T47D (cell line): Measurements from ENCODE around the gene XCL1.
"Not testable (repeated sequence)": the region's sequence is repeated elsewhere in the genome, so short reads cannot be mapped to it uniquely, and the experiment has no call there.

Experiments used
- DNase-seq, 2 experiments: peaks; one replicate each; pipeline versions ENCODE4 v3.0.0 to v3.0.0-alpha.2; 2011 to 2012; ENCODE audit warnings: low read depth in 1 of 2, low spot score in 1 of 2
- JUND ChIP-seq: IDR thresholded peaks from 2 replicates; pipeline ENCODE4 v1.6.1; 2012; ENCODE audit warnings: low read depth
- in situ Hi-C: cut with HindIII; loops from 2 replicates; pipeline ENCODE4 v1.10.0; 2016; ENCODE audit warnings: low sequenced_read_pairs, low pct_unique_long_range_greater_than_20kb

Gene XCL1

GRCh38 chr1:168581817-168582572 is 5.6 kb downstream of the XCL1 start:
- in situ Hi-C loops: no loop called here
- DNase-seq: no peak
- TF ChIP-seq JUND: no peak

- DNase-seq: no peak
- in situ Hi-C loops: no loop called here
- TF ChIP-seq JUND: no peak
Measured at GRCh38 chr1:168582688-168583336, 6.4 kb downstream of the XCL1 start.

- no peak for DNase-seq
- in situ Hi-C loops: no loop called here
- TF ChIP-seq JUND: no peak
Measured at GRCh38 chr1:168583571-168583970, 7.2 kb downstream of the XCL1 start.

GRCh38 chr1:168585191-168585590 is 8.8 kb downstream of the XCL1 start:
- no peak for DNase-seq
- in situ Hi-C loops: no loop called here
- TF ChIP-seq JUND: no peak

GRCh38 chr1:168585937-168586336 is 9.5 kb downstream of the XCL1 start:
- no peak for DNase-seq
- TF ChIP-seq JUND: no peak
- in situ Hi-C loops: no loop called here

GRCh38 chr1:168589167-168589566 is 12.8 kb downstream of the XCL1 start:
- in situ Hi-C loops: no loop called here
- no peak for DNase-seq
- TF ChIP-seq JUND: no peak

- no peak for DNase-seq
- in situ Hi-C loops: no loop called here
- no peak for TF ChIP-seq JUND
Measured at GRCh38 chr1:168591066-168591465, 14.7 kb downstream of the XCL1 start.

- TF ChIP-seq JUND: no peak
- no peak for DNase-seq
- in situ Hi-C loops: no loop called here
Measured at GRCh38 chr1:168591641-168592250, 15.3 kb downstream of the XCL1 start.

GRCh38 chr1:168595403-168595802 is 19.0 kb downstream of the XCL1 start:
- DNase-seq, in situ Hi-C loops: not testable (repeated sequence)

- in situ Hi-C loops: no loop called here
- TF ChIP-seq JUND: no peak
- no peak for DNase-seq
Measured at GRCh38 chr1:168598125-168598524, 21.7 kb downstream of the XCL1 start.

GRCh38 chr1:168598892-168599291 is 22.5 kb downstream of the XCL1 start:
- no peak for DNase-seq
- no peak for TF ChIP-seq JUND
- in situ Hi-C loops: no loop called here

GRCh38 chr1:168599641-168600040 is 23.2 kb downstream of the XCL1 start:
- TF ChIP-seq JUND: no peak
- in situ Hi-C loops: no loop called here
- DNase-seq: no peak

- no peak for DNase-seq
- no peak for TF ChIP-seq JUND
- in situ Hi-C loops: no loop called here
Measured at GRCh38 chr1:168601051-168601450, 24.6 kb downstream of the XCL1 start.
